ENCODE results near the gene STX5. TPM values are rescaled to one million over a fixed set of nuclear protein-coding genes. Genes with fewer than 3 reads are reported as not detected.

Gene STX5
- total RNA-seq, 3 donors from 2014 or later = 22.3 to 31.6 (median 28.4) TPM

Other genes starting within 250 kb of the STX5 start
- gene TUT1, start 240.5 kb downstream of the STX5 start, total RNA-seq = 10 to 100 TPM; 39.4 to 46.1 (median 41.6) TPM
- gene MTA2, start 230.2 kb downstream of the STX5 start, total RNA-seq = 100 to 1,000 TPM; 217 to 224 (median 220) TPM
- gene EML3, start 219.3 kb downstream of the STX5 start, total RNA-seq = 100 to 1,000 TPM; 145 to 160 (median 155) TPM
- 1 to 10 TPM; 5.8 to 6.6 (median 5.8) TPM for gene ROM1, start 218.8 kb downstream of the STX5 start, total RNA-seq
- gene B3GAT3, start 210.1 kb downstream of the STX5 start, total RNA-seq = 10 to 100 TPM; 58.2 to 66.2 (median 59.7) TPM
- gene GANAB, start 185.4 kb downstream of the STX5 start, total RNA-seq = 100 to 1,000 TPM; 173 to 204 (median 194) TPM
- gene INTS5, start 178.7 kb downstream of the STX5 start, total RNA-seq = 10 to 100 TPM; 43.5 to 50.0 (median 48.0) TPM
- gene C11orf98, start 166.8 kb downstream of the STX5 start, total RNA-seq = 100 to 1,000 TPM; 174 to 212 (median 206) TPM
- 10 to 100 TPM; 54.6 to 73.1 (median 73.0) TPM for gene CSKMT, start 166.7 kb downstream of the STX5 start, total RNA-seq
- 10 to 100 TPM in 2 of 3 donors, 1 to 10 TPM in 1; 9.4 to 14.6 (median 10.6) TPM for gene UQCC3, start 160.4 kb downstream of the STX5 start, total RNA-seq
- 10 to 100 TPM; 17.0 to 22.2 (median 19.2) TPM for gene LBHD1, start 159.8 kb downstream of the STX5 start, total RNA-seq
- 100 to 1,000 TPM; 151 to 174 (median 157) TPM for gene UBXN1, start 153.0 kb downstream of the STX5 start, total RNA-seq
- under 1 TPM; 0.21 to 0.33 (median 0.30) TPM for gene LRRN4CL, start 142.5 kb downstream of the STX5 start, total RNA-seq
- gene BSCL2, start 124.6 kb downstream of the STX5 start, total RNA-seq = 10 to 100 TPM; 23.6 to 29.6 (median 26.9) TPM
- not detected for gene GNG3, start 124.4 kb downstream of the STX5 start, total RNA-seq
- 10 to 100 TPM; 45.3 to 49.4 (median 47.9) TPM for gene HNRNPUL2, start 104.6 kb downstream of the STX5 start, total RNA-seq
- gene TTC9C, start 103.6 kb downstream of the STX5 start, total RNA-seq = 10 to 100 TPM; 20.2 to 22.9 (median 20.9) TPM
- 1 to 10 TPM; 5.7 to 6.9 (median 6.5) TPM for gene ZBTB3, start 77.9 kb downstream of the STX5 start, total RNA-seq
- 100 to 1,000 TPM; 143 to 145 (median 144) TPM for gene POLR2G, start 70.5 kb downstream of the STX5 start, total RNA-seq
- 10 to 100 TPM; 27.2 to 34.3 (median 29.1) TPM for gene TAF6L, start 60.7 kb downstream of the STX5 start, total RNA-seq
- 10 to 100 TPM; 26.8 to 35.4 (median 31.6) TPM for gene TMEM179B, start 44.6 kb downstream of the STX5 start, total RNA-seq
- gene TMEM223, start 40.0 kb downstream of the STX5 start, total RNA-seq = 10 to 100 TPM in 2 of 3 donors, 1 to 10 TPM in 1; 9.4 to 12.1 (median 11.6) TPM
- gene NXF1, start 26.6 kb downstream of the STX5 start, total RNA-seq = 100 to 1,000 TPM; 138 to 180 (median 158) TPM
- gene TEX54, start 790 bp upstream of the STX5 start, total RNA-seq = under 1 TPM; 0.63 to 0.92 (median 0.89) TPM
- gene WDR74, start 7.5 kb upstream of the STX5 start, total RNA-seq = 100 to 1,000 TPM; 228 to 254 (median 235) TPM
- gene SLC3A2, start 48.8 kb upstream of the STX5 start, total RNA-seq = 100 to 1,000 TPM; 580 to 683 (median 586) TPM
- not detected for gene CHRM1, start 89.3 kb upstream of the STX5 start, total RNA-seq
- not detected for gene SLC22A6, start 152.9 kb upstream of the STX5 start, total RNA-seq
- not detected for gene SLC22A8, start 183.8 kb upstream of the STX5 start, total RNA-seq